ENCODE measurements around the gene HRH2.
"Not testable (repeated sequence)": the region's sequence is repeated elsewhere in the genome, so short reads cannot be mapped to it uniquely, and the experiment has no call there.

Gene HRH2

DNA sequence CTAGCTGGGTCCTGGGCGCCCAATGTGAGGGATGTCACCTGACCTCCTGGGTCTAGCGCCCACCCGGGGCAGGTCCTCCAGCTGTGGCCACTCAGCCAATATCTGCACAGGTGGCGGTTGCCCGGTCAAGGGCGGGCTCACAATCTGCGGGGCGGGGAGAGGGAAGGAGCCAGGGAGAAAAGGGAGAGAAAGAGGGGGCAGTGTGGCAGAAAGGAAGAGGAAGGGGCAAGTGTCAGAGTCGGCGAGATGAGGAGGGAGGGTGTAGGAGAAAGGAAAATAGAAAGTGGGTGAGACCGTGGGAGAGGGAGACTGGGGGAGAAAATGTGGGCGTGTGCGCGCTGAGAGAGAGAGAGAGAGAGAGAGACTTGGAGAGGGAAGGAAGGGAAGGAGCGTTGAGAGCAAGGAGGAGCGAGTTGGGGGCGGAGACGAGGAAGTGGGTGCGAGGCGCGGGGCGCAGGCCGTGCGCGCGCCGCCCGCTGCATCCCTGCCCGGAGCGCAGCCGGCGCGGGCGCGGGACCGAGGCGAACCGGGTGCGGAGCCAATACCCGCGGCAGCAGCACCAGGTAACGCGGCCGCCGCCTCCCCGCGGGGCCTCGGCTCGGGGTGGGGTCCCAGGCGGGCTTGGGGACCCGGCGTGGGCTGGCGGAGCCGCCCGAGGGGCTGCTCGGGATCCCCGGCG, at the start of gene HRH2:
HRH2 (plus strand) TSS at position 479 of the 679 bp plus-strand sequence. CDS start 25,163 bp downstream, outside the sequence.
- DNase-seq (ENCODE audit: insufficient read length, low spot score) = no peak
- FAIRE-seq = no peak
- peak; percentile 70 for TF ChIP-seq POLR2A (IDR thresholded peaks at IDR 0.05; ENCODE audit: low read depth, low read length)

GRCh38 chr5:175609526-175609925, 48.3 kb upstream of the HRH2 start:
- DNase-seq (ENCODE audit: insufficient read length, low spot score) (no peak), FAIRE-seq (no peak)
- no peak for TF ChIP-seq POLR2A (IDR thresholded peaks at IDR 0.05; ENCODE audit: low read depth, low read length)

DNA sequence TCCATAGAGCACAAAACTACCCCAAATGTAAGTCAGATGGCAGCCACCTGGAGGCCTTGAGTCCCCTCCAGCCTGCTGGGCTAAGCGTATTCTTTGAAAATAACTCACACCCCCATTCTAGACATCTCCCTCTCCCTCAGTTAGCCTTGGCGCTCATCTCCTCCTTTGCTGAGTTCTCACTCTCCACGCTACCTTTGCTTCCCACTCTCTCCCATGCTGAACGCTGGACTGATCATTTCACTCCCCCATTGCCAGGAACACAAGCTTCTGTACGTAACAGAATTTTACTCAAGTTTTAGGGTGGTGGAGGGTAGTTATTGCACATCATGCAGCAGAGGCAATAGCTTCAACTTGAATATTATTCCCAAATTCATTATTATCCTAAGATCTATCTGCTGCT, 47.5 kb upstream of the HRH2 start:
- no peak for DNase-seq (ENCODE audit: insufficient read length, low spot score)
- no peak for TF ChIP-seq POLR2A (IDR thresholded peaks at IDR 0.05; ENCODE audit: low read depth, low read length)
- no peak for FAIRE-seq

- FAIRE-seq = no peak
- no peak for DNase-seq (ENCODE audit: insufficient read length, low spot score)
- no peak for TF ChIP-seq POLR2A (IDR thresholded peaks at IDR 0.05; ENCODE audit: low read depth, low read length)
Measured at GRCh38 chr5:175610898-175611297, 47.0 kb upstream of the HRH2 start.

GRCh38 chr5:175614223-175614815, 43.6 kb upstream of the HRH2 start:
- TF ChIP-seq POLR2A (IDR thresholded peaks at IDR 0.05; ENCODE audit: low read depth, low read length) = no peak
- no peak for DNase-seq (ENCODE audit: insufficient read length, low spot score)
- FAIRE-seq = no peak

GRCh38 chr5:175614861-175615260, 43.0 kb upstream of the HRH2 start:
- DNase-seq (ENCODE audit: insufficient read length, low spot score) = no peak
- TF ChIP-seq POLR2A (IDR thresholded peaks at IDR 0.05; ENCODE audit: low read depth, low read length) = no peak
- FAIRE-seq = no peak

GRCh38 chr5:175616083-175616482, 41.8 kb upstream of the HRH2 start:
- DNase-seq (ENCODE audit: insufficient read length, low spot score) (no peak), FAIRE-seq (no peak)
- TF ChIP-seq POLR2A (IDR thresholded peaks at IDR 0.05; ENCODE audit: low read depth, low read length) = no peak

DNA sequence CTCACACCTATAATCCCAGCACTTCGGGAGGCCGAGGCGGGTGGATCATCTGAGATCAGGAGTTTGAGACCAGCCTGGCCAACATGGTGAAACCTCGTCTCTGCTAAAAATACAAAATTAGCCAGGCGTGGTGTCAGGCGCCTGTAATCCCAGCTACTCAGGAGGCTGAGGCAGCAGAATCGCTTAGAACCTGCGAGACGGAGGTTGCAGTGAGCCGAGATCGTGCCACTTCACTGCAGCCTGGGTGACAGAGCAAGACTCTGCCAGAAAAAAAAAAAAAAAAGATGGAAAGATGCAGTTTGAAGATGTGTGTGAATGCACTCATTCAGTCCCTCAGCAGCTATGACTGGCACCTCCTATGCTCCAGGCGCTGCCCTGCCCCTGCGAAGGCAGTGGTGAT, 41.3 kb upstream of the HRH2 start:
- not testable (repeated sequence) for DNase-seq (ENCODE audit: insufficient read length, low spot score); FAIRE-seq

DNA sequence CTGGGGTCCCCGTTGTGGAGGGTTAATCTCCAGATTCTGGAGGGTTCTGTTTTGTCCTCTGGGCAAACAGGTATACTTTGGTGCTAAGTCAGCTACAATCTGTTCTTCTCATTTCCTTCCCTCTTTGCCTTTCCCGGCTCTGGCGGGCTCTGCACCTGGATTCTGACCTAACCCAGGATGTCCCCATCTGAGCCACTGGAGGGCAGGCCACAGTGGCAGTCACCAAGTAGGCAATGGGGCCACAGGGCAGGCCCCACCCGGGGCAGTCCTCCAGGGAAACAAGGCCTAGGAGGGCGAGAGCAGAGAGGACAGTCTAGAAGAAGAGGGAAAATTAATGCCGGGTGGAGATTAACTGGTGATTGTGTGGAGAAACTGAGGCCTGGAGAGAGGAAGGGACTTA, 40.4 kb upstream of the HRH2 start:
- TF ChIP-seq POLR2A (IDR thresholded peaks at IDR 0.05; ENCODE audit: low read depth, low read length) = no peak
- no peak for FAIRE-seq
- no peak for DNase-seq (ENCODE audit: insufficient read length, low spot score)

DNA sequence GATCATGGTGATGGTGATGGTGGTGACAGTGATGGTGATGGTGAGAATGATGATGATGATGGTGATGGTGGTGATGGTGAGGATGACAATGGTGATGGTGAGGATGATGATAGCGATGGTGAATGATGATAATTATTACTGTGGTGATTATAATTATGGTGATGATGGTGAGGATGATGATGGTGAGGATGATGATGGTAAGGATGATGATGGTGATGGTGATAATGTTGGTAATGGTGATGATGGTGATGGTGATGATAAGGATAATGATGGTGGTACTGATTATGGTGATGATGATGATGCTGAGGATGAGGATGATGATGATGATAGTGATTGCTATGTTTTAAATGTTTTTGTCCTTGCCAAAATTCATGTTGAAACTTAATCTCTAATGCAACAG, 37.3 kb upstream of the HRH2 start:
- no peak for TF ChIP-seq POLR2A (IDR thresholded peaks at IDR 0.05; ENCODE audit: low read depth, low read length)
- FAIRE-seq = no peak
- no peak for DNase-seq (ENCODE audit: insufficient read length, low spot score)

DNA sequence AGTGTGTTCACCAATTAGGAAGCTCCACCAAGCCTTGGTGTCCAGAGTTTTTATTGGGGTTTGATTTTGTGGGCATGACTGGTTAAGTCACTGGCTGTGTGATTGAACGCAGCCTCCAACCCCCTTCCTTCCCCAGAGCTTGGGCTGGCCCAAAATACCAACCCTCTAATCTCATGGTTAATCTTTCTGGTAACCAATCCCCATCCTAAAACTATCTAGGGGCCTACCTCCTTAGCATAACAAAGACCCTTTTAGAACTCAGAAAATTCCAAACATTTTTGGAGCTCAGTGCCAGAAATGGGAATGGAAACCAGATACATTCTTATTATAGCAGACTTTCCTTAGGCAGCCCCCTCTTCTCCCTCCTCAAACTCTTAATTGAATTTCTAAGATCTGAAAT, 35.9 kb upstream of the HRH2 start:
- TF ChIP-seq POLR2A (IDR thresholded peaks at IDR 0.05; ENCODE audit: low read depth, low read length) = no peak
- no peak for DNase-seq (ENCODE audit: insufficient read length, low spot score)
- FAIRE-seq = no peak

DNA sequence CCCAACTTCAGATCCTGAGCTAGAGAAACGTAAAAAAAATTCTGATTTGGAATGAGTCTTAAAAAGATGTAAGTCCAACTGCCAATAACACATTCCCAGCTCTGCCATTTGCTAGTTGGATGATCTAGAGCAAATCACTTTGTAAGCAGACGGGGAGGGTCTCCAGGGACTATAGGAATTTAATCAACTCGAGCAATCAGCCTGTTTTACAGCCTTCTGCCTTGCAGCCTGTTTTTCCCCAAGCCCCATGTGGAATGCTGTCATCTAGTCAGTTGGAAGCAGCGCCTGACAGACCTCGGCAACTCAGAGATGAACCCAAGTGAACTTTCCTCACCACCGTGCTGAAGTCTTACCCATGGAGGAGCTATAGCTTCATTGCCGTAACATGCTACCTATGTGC, 34.8 kb upstream of the HRH2 start:
- DNase-seq (ENCODE audit: insufficient read length, low spot score) (no peak), FAIRE-seq (no peak)
- no peak for TF ChIP-seq POLR2A (IDR thresholded peaks at IDR 0.05; ENCODE audit: low read depth, low read length)

DNA sequence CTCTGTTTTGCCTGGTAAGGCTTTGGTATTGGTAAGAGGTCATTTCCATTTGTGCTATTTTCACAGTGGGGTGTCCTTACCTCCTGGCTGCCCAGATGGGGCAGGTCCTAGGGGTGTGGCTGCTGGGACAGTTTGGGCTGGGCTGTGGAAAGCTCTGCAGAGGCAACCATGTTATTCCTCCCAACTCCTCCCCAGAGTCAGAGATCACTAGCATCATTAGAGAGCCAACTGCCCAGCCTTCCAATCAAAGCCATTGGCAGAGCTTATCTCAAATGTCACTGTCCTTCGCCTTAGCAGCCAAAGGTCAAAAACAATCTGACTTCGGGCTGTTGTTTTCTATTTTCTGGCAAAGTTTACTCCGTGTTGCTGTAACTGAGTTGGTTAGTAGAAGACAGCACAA, 33.6 kb upstream of the HRH2 start:
- TF ChIP-seq POLR2A (IDR thresholded peaks at IDR 0.05; ENCODE audit: low read depth, low read length) = no peak
- FAIRE-seq (no peak), DNase-seq (ENCODE audit: insufficient read length, low spot score) (no peak)

- DNase-seq (ENCODE audit: insufficient read length, low spot score) = no peak
- FAIRE-seq = no peak
- no peak for TF ChIP-seq POLR2A (IDR thresholded peaks at IDR 0.05; ENCODE audit: low read depth, low read length)
Measured at GRCh38 chr5:175627005-175627404, 30.9 kb upstream of the HRH2 start.

DNA sequence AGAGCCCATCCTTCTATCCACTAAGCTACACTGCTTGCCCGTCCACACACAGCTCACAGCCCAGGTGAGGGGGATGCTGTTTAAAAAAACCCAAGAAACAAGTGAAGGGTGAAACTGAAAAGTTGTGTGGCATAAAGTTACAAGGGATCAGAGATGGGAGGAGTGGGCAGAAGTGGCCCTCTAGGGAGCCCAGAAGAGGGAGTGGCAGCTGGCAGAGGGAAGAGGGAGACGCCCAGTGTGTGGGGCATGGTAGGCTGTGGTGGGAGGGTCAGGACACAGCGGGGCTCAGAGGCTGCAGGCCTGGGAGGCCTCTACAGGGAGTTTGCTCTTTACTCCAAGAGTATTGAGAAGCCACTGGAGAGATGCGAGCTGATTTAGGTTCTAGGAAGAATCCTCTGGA, 30.1 kb upstream of the HRH2 start:
- no peak for DNase-seq (ENCODE audit: insufficient read length, low spot score)
- no peak for FAIRE-seq

More for the DNA sequence above, 30.1 kb upstream of the HRH2 start:
- no peak for TF ChIP-seq POLR2A (IDR thresholded peaks at IDR 0.05; ENCODE audit: low read depth, low read length)
